Mesodermal cell (in vitro differentiated cells): ENCODE measurements around the gene ATP6V0D1.

Experiments
- H3K27ac ChIP-seq: 2 replicates; pipeline ENCODE4 v1.7.0; 2013; ENCODE audit warnings: mild to moderate bottlenecking, low read depth, low read length, moderate library complexity; ENCODE audit not compliant: severe bottlenecking
- H3K36me3 ChIP-seq: 2 replicates; pipeline ENCODE4 v1.7.1; 2013; ENCODE audit warnings: mild to moderate bottlenecking, low read length, moderate library complexity; ENCODE audit not compliant: control insufficient read depth, insufficient read depth
- H3K4me1 ChIP-seq: one replicate; pipeline ENCODE4 v1.7.1; 2013; ENCODE audit warnings: mild to moderate bottlenecking, low read length; ENCODE audit not compliant: insufficient read depth, control insufficient read depth, poor library complexity, severe bottlenecking
- H3K4me3 ChIP-seq: 2 replicates; pipeline ENCODE4 v1.7.0; 2013; ENCODE audit warnings: low read length, control low read depth, mild to moderate bottlenecking; ENCODE audit not compliant: insufficient read depth, poor library complexity, severe bottlenecking; ENCODE audit errors: extremely low read depth
- H3K9me3 ChIP-seq: 2 replicates; pipeline ENCODE4 v1.7.1; 2013; ENCODE audit warnings: mild to moderate bottlenecking, low read length, moderate library complexity; ENCODE audit not compliant: control insufficient read depth
- WGBS, 2 experiments: methylation state at CpG; one replicate each; pipeline ENCODE4 v1.1.5; 2013; ENCODE audit warnings: missing lambda C conversion rate in 2 of 2; ENCODE audit not compliant: insufficient coverage in 2 of 2; 5-methylcytosine and 5-hydroxymethylcytosine counted together

ATP6V0D1 gene

GRCh38 chr16:67413978-67414911, 66.7 kb downstream of the ATP6V0D1 start:
- WGBS, 2 experiments: 57 to 59% methylated on average over 6 of the region's 6 CpGs
- no peaks in the 10 kb centered on the region for H3K9me3 ChIP-seq
- no peak overlapping the region for H3K27ac ChIP-seq
- H3K4me1 ChIP-seq: peaks cover 4% of the 10 kb centered on the region
- H3K4me3 ChIP-seq: no peak overlapping the region
- no peaks in the 10 kb centered on the region for H3K36me3 ChIP-seq

- no peaks in the 10 kb centered on the region for H3K9me3 ChIP-seq
- no peak overlapping the region for H3K27ac ChIP-seq
- no peaks in the 10 kb centered on the region for H3K36me3 ChIP-seq
- WGBS, 2 experiments: 57 to 75% methylated on average over 1 to 2 of the region's 2 CpGs
- H3K4me1 ChIP-seq: peaks cover 4% of the 10 kb centered on the region
- H3K4me3 ChIP-seq: no peak overlapping the region
Observed at GRCh38 chr16:67412294-67412693, 68.7 kb downstream of the ATP6V0D1 start.

DNA sequence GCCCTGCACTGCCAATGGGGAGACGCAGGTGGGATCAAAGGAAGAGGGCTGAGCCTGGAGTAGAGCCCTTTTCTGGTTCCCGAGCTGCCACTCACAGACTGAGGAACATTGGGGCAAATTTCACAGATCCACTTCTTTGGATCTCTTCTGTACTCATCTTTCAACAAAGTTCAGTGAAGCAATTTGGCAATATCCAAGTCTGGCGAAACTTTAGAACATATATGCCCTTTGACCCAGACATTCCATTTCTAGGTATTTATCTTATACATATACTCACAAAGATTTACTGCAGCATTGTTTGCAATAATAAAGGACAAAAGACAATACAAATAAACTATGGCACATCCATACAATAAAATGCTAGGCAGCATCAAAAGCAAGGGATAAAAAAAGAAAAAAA, 69.6 kb downstream of the ATP6V0D1 start:
- H3K36me3 ChIP-seq: no peaks in the 10 kb centered on the region
- H3K4me1 ChIP-seq: peaks cover 13% of the 10 kb centered on the region
- H3K4me3 ChIP-seq: no peak overlapping the region
- H3K9me3 ChIP-seq: no peaks in the 10 kb centered on the region
- no peak overlapping the region for H3K27ac ChIP-seq
- 86 to 89% methylated on average over 3 of the region's 3 CpGs for WGBS, 2 experiments

DNA sequence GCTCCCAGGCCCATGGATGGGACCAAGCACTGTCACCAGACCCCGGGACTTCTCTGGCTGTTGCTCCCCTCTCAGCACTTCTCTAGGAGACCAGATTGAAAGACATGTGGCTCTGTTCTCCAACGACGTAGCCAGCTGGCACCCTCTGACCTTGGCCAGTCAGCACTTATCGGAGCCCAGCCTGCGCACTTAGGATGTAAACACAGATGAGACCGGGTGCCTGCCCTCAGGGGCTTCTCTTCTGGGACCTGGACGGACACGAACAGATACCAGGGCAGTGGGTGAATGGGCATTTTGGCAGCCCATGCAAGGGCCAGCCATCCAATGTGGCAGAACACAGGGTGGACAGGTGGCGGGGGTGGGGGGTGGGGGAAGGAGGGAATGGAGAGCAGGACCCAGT, 71.3 kb downstream of the ATP6V0D1 start:
- Histone ChIP-seq H3K4me1 (peaks cover 19% of the 10 kb centered on the region), H3K9me3 (no peaks in the 10 kb centered on the region), H3K4me3 (no peak overlapping the region), H3K27ac (no peak overlapping the region), H3K36me3 (no peaks in the 10 kb centered on the region)
- 93 to 100% methylated on average over 6 to 8 of the region's 9 CpGs for WGBS, 2 experiments

GRCh38 chr16:67407788-67408452, 73.0 kb downstream of the ATP6V0D1 start:
- WGBS, 2 experiments: 86 to 95% methylated on average over 5 of the region's 6 CpGs

DNA sequence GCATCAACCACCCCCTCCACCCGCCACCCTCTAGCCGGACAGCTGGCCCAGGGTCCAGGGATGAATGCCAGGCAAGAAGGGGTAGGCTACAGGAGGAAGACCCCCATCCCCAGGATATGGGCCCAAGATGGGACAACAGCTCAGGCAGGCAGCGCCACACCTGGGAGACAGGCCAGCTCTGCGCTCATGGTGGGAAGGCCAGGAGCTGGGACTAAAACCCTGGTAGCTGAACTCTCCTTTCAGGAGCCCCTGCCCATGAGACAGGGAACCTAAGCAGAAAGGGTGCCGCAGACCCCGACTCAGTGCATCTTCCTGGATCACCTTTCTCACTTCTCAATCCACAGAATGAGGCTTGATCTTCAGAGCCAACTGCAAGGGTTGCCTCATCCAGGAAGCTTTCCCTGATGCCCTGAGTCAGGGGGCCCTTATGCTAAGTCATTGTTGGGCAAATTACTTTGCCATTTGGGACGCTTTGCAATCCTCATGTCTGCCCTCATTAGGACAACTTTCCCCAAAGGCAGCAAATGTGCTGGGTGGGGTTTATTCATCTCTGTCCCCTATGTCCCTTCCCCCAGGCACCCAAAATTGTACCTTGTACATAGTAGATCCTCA, 73.7 kb downstream of the ATP6V0D1 start:
- Histone ChIP-seq H3K36me3 (no peaks in the 10 kb centered on the region), H3K27ac (no peak overlapping the region), H3K4me1 (peaks cover 17% of the 10 kb centered on the region), H3K9me3 (no peaks in the 10 kb centered on the region), H3K4me3 (no peak overlapping the region)
- WGBS, 2 experiments: 91 to 100% methylated on average over 4 to 5 of the region's 7 CpGs

More at GRCh38 chr16:67407788-67408452, 73.0 kb downstream of the ATP6V0D1 start:
- H3K27ac ChIP-seq: no peak overlapping the region
- no peaks in the 10 kb centered on the region for H3K36me3 ChIP-seq
- H3K4me1 ChIP-seq: peaks cover 19% of the 10 kb centered on the region
- H3K9me3 ChIP-seq: no peaks in the 10 kb centered on the region
- H3K4me3 ChIP-seq: no peak overlapping the region

DNA sequence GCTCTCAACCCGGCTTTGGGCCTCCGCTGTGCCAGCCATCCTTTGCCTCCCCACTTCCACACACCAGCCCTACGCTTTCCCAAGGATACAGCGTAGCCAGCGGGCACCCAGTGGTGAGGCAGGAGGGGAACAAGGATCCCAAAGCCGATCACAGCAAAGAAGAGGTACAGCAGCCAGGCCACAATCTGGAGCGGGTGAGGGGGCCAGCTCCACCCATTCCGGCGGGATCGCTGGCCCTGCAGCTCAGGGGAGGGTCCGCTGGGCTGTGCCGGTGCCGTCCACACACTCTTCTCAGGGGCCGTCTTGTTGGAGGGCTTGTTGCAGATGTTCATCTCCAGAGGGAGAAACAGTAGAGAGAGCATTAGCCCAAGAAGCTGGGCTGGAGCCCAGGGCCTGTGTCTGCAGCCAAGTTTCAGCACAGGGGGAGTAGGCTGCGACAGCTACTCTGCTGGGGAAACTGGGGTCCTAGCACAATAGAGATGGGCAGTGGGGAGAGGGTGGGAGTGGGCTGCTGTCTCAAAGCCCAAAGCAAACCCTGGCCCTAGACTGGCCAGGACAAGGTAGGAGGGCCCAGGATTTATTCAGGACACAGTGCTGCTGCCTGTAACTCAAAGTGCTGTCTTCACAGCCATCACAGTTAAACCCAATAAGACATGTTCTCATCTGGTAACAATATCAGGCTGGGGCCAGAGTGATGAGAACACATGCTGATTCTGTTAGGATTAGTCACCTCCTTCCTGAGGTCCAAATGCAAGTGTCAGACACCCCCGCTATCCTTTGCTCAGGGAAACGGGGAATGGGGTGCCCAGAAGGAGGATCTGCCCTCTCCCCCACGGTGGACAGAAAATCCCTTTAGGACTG, 74.6 kb downstream of the ATP6V0D1 start:
- Histone ChIP-seq H3K9me3 (no peaks in the 10 kb centered on the region), H3K4me3 (no peak overlapping the region), H3K27ac (peak overlapping the region; percentile 16), H3K4me1 (peaks cover 15% of the 10 kb centered on the region), H3K36me3 (no peaks in the 10 kb centered on the region)
- 78 to 85% methylated on average over 16 to 17 of the region's 18 CpGs for WGBS, 2 experiments

GRCh38 chr16:67405336-67405735, 75.6 kb downstream of the ATP6V0D1 start:
- H3K9me3 ChIP-seq: no peaks in the 10 kb centered on the region
- WGBS, 2 experiments: 93% methylated on average over 6 to 7 of the region's 8 CpGs
- H3K36me3 ChIP-seq: no peaks in the 10 kb centered on the region
- peaks cover 15% of the 10 kb centered on the region for H3K4me1 ChIP-seq
- no peak overlapping the region for H3K4me3 ChIP-seq
- H3K27ac ChIP-seq: no peak overlapping the region

- Histone ChIP-seq H3K27ac (no peak overlapping the region), H3K4me1 (peaks cover 15% of the 10 kb centered on the region), H3K9me3 (no peaks in the 10 kb centered on the region), H3K36me3 (no peaks in the 10 kb centered on the region), H3K4me3 (no peak overlapping the region)
- 89 to 96% methylated on average over 3 to 5 of the region's 5 CpGs for WGBS, 2 experiments
Observed at GRCh38 chr16:67404740-67405226, 76.2 kb downstream of the ATP6V0D1 start.

- H3K9me3 ChIP-seq: no peaks in the 10 kb centered on the region
- H3K27ac ChIP-seq: no peak overlapping the region
- H3K36me3 ChIP-seq: no peaks in the 10 kb centered on the region
- H3K4me3 ChIP-seq: no peak overlapping the region
- peaks cover 15% of the 10 kb centered on the region for H3K4me1 ChIP-seq
- 94 to 95% methylated on average over 12 of the region's 12 CpGs for WGBS, 2 experiments
Observed at GRCh38 chr16:67403976-67404555, 76.9 kb downstream of the ATP6V0D1 start.
